ENCODE results near the gene PHYHIPL.

Gene PHYHIPL

GRCh38 chr10:59176241-59177030 lies at the start of gene PHYHIPL:
Gene PHYHIPL, plus strand, starts transcription at chr10:59176643. Its CDS starts 211 bp downstream, at chr10:59176854.
- no peak for TF ChIP-seq YY1 (IDR thresholded peaks at IDR 0.05; ENCODE audit: low read depth)
- TF ChIP-seq CREB1 (IDR thresholded peaks at IDR 0.05; ENCODE audit: low read depth): no peak
- no peak for TF ChIP-seq USF1 (IDR thresholded peaks at IDR 0.05)
- peak; percentile 83 for TF ChIP-seq MAX (IDR thresholded peaks at IDR 0.05)
- TF ChIP-seq TEAD4 (IDR thresholded peaks at IDR 0.05): no peak
- TF ChIP-seq CEBPB (IDR thresholded peaks at IDR 0.05): no peak
- no peak for TF ChIP-seq NFIC (IDR thresholded peaks at IDR 0.05)

- TF ChIP-seq ZBTB7A (IDR thresholded peaks at IDR 0.05; ENCODE audit: low read depth) (no peak), EGR1 (IDR thresholded peaks at IDR 0.05) (no peak), RAD21 (IDR thresholded peaks at IDR 0.05; ENCODE audit: low read depth) (no peak), USF1 (IDR thresholded peaks at IDR 0.05) (no peak), EP300 (IDR thresholded peaks at IDR 0.05; ENCODE audit: borderline replicate concordance) (no peak), REST (IDR thresholded peaks at IDR 0.05; ENCODE audit: low read depth) (no peak), FOXM1 (IDR thresholded peaks at IDR 0.05; ENCODE audit: borderline replicate concordance, low read depth) (no peak), NFIC (IDR thresholded peaks at IDR 0.05) (no peak), TAF1 (IDR thresholded peaks at IDR 0.05; ENCODE audit: low read depth) (no peak), TCF12 (IDR thresholded peaks at IDR 0.05; ENCODE audit: low read depth) (no peak), MAX (IDR thresholded peaks at IDR 0.05) (no peak), TEAD4 (IDR thresholded peaks at IDR 0.05) (no peak), CEBPB (IDR thresholded peaks at IDR 0.05) (no peak), CREB1 (IDR thresholded peaks at IDR 0.05; ENCODE audit: low read depth) (no peak), YY1 (IDR thresholded peaks at IDR 0.05; ENCODE audit: low read depth) (no peak)
These were observed 49.5 kb upstream of the PHYHIPL start for GRCh38 chr10:59126991-59127390.

- TF ChIP-seq USF1 (IDR thresholded peaks at IDR 0.05) (no peak), EGR1 (IDR thresholded peaks at IDR 0.05) (no peak), CEBPB (IDR thresholded peaks at IDR 0.05) (no peak), EP300 (IDR thresholded peaks at IDR 0.05; ENCODE audit: borderline replicate concordance) (no peak), FOXM1 (IDR thresholded peaks at IDR 0.05; ENCODE audit: borderline replicate concordance, low read depth) (no peak), NFIC (IDR thresholded peaks at IDR 0.05) (no peak), ZBTB7A (IDR thresholded peaks at IDR 0.05; ENCODE audit: low read depth) (no peak), REST (IDR thresholded peaks at IDR 0.05; ENCODE audit: low read depth) (no peak), MAX (IDR thresholded peaks at IDR 0.05) (no peak), RAD21 (IDR thresholded peaks at IDR 0.05; ENCODE audit: low read depth) (no peak), YY1 (IDR thresholded peaks at IDR 0.05; ENCODE audit: low read depth) (no peak), CREB1 (IDR thresholded peaks at IDR 0.05; ENCODE audit: low read depth) (no peak), TAF1 (IDR thresholded peaks at IDR 0.05; ENCODE audit: low read depth) (no peak), TEAD4 (IDR thresholded peaks at IDR 0.05) (no peak), TCF12 (IDR thresholded peaks at IDR 0.05; ENCODE audit: low read depth) (no peak)
These were observed 48.5 kb upstream of the PHYHIPL start for GRCh38 chr10:59127991-59128390.

- TF ChIP-seq TCF12 (IDR thresholded peaks at IDR 0.05; ENCODE audit: low read depth) (no peak), EP300 (IDR thresholded peaks at IDR 0.05; ENCODE audit: borderline replicate concordance) (no peak), RAD21 (IDR thresholded peaks at IDR 0.05; ENCODE audit: low read depth) (no peak), EGR1 (IDR thresholded peaks at IDR 0.05) (no peak), CEBPB (IDR thresholded peaks at IDR 0.05) (no peak), CREB1 (IDR thresholded peaks at IDR 0.05; ENCODE audit: low read depth) (no peak), MAX (IDR thresholded peaks at IDR 0.05) (no peak), YY1 (IDR thresholded peaks at IDR 0.05; ENCODE audit: low read depth) (no peak), TAF1 (IDR thresholded peaks at IDR 0.05; ENCODE audit: low read depth) (no peak), FOXM1 (IDR thresholded peaks at IDR 0.05; ENCODE audit: borderline replicate concordance, low read depth) (no peak), ZBTB7A (IDR thresholded peaks at IDR 0.05; ENCODE audit: low read depth) (no peak), NFIC (IDR thresholded peaks at IDR 0.05) (no peak), TEAD4 (IDR thresholded peaks at IDR 0.05) (no peak), USF1 (IDR thresholded peaks at IDR 0.05) (no peak), REST (IDR thresholded peaks at IDR 0.05; ENCODE audit: low read depth) (no peak)
These were observed 46.6 kb upstream of the PHYHIPL start for GRCh38 chr10:59129867-59130266.
